Measurements from ENCODE around the gene ZNF438.

- TF ChIP-seq EZH2 (IDR thresholded peaks at IDR 0.05; ENCODE audit: borderline replicate concordance, low read length) (no peak), CTCF (conservative IDR thresholded peaks at IDR 0.05 in 1 of 2, IDR thresholded peaks at IDR 0.05 in 1 of 2; ENCODE audit: extremely low read depth in 1 of 2, insufficient read depth in 1 of 2, low read depth in 1 of 2, low read length in 2 of 2) (no peak)
Observed at GRCh38 chr10:30878920-30879319, 152.7 kb downstream of the ZNF438 start.
